GM12878 (cell line): ENCODE results near the gene CDC14A. TPM values are rescaled to one million over a fixed set of nuclear protein-coding genes. Genes with fewer than 3 reads are reported as not detected.

Source experiments
- ATAC-seq: fragments of 200-7000 bp; cut with Tn5 transposase; 3 replicates; pipeline ENCODE4 v1.9.1; 2020; ENCODE audit warnings: mild to moderate bottlenecking, moderate library complexity
- BruUV-seq: library from RNA; stranded (reverse); fragments of 400-500 nt; replicated peaks from 2 replicates; lab custom pipeline; 2021; lab: Mats Ljungman, UMichigan
- CTCF ChIA-PET: fragments of 300-600 bp; sonication (Branson Sonifier 250); formaldehyde crosslinking; extraction: SDS; loops from one replicate; lab custom pipeline; 2021; ENCODE audit warnings: inconsistent platforms; lab: Yijun Ruan, JAX
- POLR2A ChIA-PET: fragments of 350-600 bp; formaldehyde crosslinking; extraction: SDS; loops from one replicate; lab custom pipeline; 2021; ENCODE audit warnings: inconsistent platforms; lab: Charles Lee
- RAD21 ChIA-PET: fragments of 300-600 bp; sonication (Branson Sonifier 250); formaldehyde crosslinking; loops from one replicate; lab custom pipeline; 2023; ENCODE audit warnings: antibody characterized with exemption; ENCODE audit not compliant: unreplicated experiment; lab: Charles Lee
- SMC1A ChIA-PET: fragments of 300-600 bp; sonication (Branson Sonifier 250); formaldehyde crosslinking; loops from one replicate; lab custom pipeline; 2023; ENCODE audit not compliant: unreplicated experiment, uncharacterized antibody; lab: Charles Lee
- DNase-seq: peaks from one replicate; pipeline ENCODE4 v3.0.0-alpha.2; 2011; ENCODE audit warnings: low read depth, low spot score
- FAIRE-seq: peaks from 3 replicates; lab custom pipeline; 2011; peaks lifted over from hg19 to GRCh38; lab: Jason Lieb, UNC
- H2AFZ ChIP-seq: 2 replicates; pipeline ENCODE4 v1.6.0; 2011; ENCODE audit warnings: low read depth, low read length, control low read depth; ENCODE audit not compliant: control insufficient read depth
- H3K27ac ChIP-seq: 2 replicates; pipeline ENCODE4 v1.5.1; 2011; ENCODE audit warnings: control low read depth; ENCODE audit not compliant: control insufficient read depth, insufficient read depth
- H3K27me3 ChIP-seq, 2 experiments: replicated peaks in 1 of 2; 2 replicates each; pipeline versions ENCODE4 v1.6.0 to v1.6.1; 2011; ENCODE audit warnings: low read length in 1 of 2; ENCODE audit not compliant: control insufficient read depth in 2 of 2, insufficient read depth in 2 of 2
- H3K36me3 ChIP-seq, 2 experiments: 2 replicates each; pipeline ENCODE4 v1.5.1; 2011; ENCODE audit warnings: low read length in 1 of 2; ENCODE audit not compliant: control insufficient read depth in 2 of 2, insufficient read depth in 2 of 2
- H3K4me1 ChIP-seq: 2 replicates; pipeline ENCODE4 v1.6.1; 2011; ENCODE audit warnings: mild to moderate bottlenecking, low read length, moderate library complexity, mixed read lengths; ENCODE audit not compliant: control insufficient read depth, insufficient read depth
- H3K4me2 ChIP-seq: 2 replicates; pipeline ENCODE4 v1.6.0; 2011; ENCODE audit warnings: control low read depth; ENCODE audit not compliant: control insufficient read depth, insufficient read depth
- H3K4me3 ChIP-seq: fragments of 200-600 bp; sonication (generic); 2 replicates; pipeline ENCODE4 v1.5.1; 2016
- H3K79me2 ChIP-seq: 2 replicates; pipeline ENCODE4 v1.6.0; 2011; ENCODE audit warnings: low read length; ENCODE audit not compliant: control insufficient read depth, insufficient read depth
- H3K9ac ChIP-seq: 2 replicates; pipeline ENCODE4 v1.8.0; 2011; ENCODE audit warnings: low read length, control low read depth, mixed read lengths; ENCODE audit not compliant: control insufficient read depth, insufficient read depth
- H3K9me3 ChIP-seq: replicated peaks from 3 replicates; pipeline ENCODE4 v1.5.1; 2011; ENCODE audit warnings: mild to moderate bottlenecking, low read length; ENCODE audit not compliant: control insufficient read depth, insufficient read depth
- H4K20me1 ChIP-seq: 2 replicates; pipeline ENCODE4 v1.6.0; 2011; ENCODE audit not compliant: control insufficient read depth, insufficient read depth
- CEBPB ChIP-seq, 2 experiments: fragments of 150-350 bp in 1 of 2; IDR thresholded peaks; 2 replicates each; pipeline ENCODE4 v1.6.1; 2012 to 2014; ENCODE audit warnings: low read depth in 2 of 2, low read length in 2 of 2, borderline replicate concordance in 1 of 2, inconsistent platforms in 1 of 2
- CREM ChIP-seq: IDR thresholded peaks from 2 replicates; pipeline ENCODE4 v1.6.1; 2014; ENCODE audit warnings: antibody characterized with exemption, low read depth
- DPF2 ChIP-seq: fragments of 450-650 bp; IDR thresholded peaks from 2 replicates; pipeline ENCODE4 v1.6.1; 2017; ENCODE audit warnings: mild to moderate bottlenecking
- EGR1 ChIP-seq, 2 experiments: IDR thresholded peaks; 1 replicate in 1 of 2; 2 replicates in 1 of 2; pipeline ENCODE4 v1.6.1; 2011 to 2012; ENCODE audit warnings: low read depth in 2 of 2, low read length in 2 of 2, borderline replicate concordance in 1 of 2, mild to moderate bottlenecking in 1 of 2, moderate library complexity in 1 of 2
- IKZF2 ChIP-seq, 2 experiments: fragments of 450-650 bp; IDR thresholded peaks; 2 replicates each; pipeline ENCODE4 v1.6.1; 2017; ENCODE audit warnings: mild to moderate bottlenecking in 2 of 2, moderate library complexity in 2 of 2
- IRF4 ChIP-seq: IDR thresholded peaks from 2 replicates; pipeline ENCODE4 v1.6.1; 2011; ENCODE audit warnings: low read depth, low read length
- JUND ChIP-seq: IDR thresholded peaks from 2 replicates; pipeline ENCODE4 v1.6.1; 2012; ENCODE audit warnings: low read depth, mild to moderate bottlenecking, low read length, improper control_type of control experiment, moderate library complexity
- KAT2A ChIP-seq: conservative IDR thresholded peaks from 2 replicates; pipeline ENCODE4 v1.6.1; 2011; ENCODE audit warnings: low read depth, low read length; ENCODE audit not compliant: control insufficient read depth
- POLR2A ChIP-seq: IDR thresholded peaks from 2 replicates; pipeline ENCODE4 v1.6.1; 2011; ENCODE audit warnings: low read depth, mild to moderate bottlenecking, low read length
- RBBP5 ChIP-seq: fragments of 200-600 bp; sonication (generic); conservative IDR thresholded peaks from 2 replicates; pipeline ENCODE4 v1.6.1; 2016
- SP1 ChIP-seq: IDR thresholded peaks from one replicate; pipeline ENCODE4 v1.6.1; 2011; ENCODE audit warnings: low read depth, low read length
- ZNF217 ChIP-seq: fragments of 450-650 bp; IDR thresholded peaks from 2 replicates; pipeline ENCODE4 v1.6.1; 2017; ENCODE audit warnings: antibody characterized with exemption, mild to moderate bottlenecking
- WGBS: methylation state at CpG from one replicate; pipeline ENCODE4 v1.1.6; 2016; ENCODE audit warnings: low lambda C conversion rate; ENCODE audit not compliant: insufficient replicate concordance, insufficient coverage; ENCODE audit errors: missing lambda C conversion rate; 5-methylcytosine and 5-hydroxymethylcytosine counted together
- in situ Hi-C: fragments of 300-500 bp; cut with MboI; formaldehyde crosslinking; loops from 9 replicates; pipeline ENCODE4 v1.14.3; 2018; ENCODE audit warnings: mixed read lengths
- intact Hi-C: fragments of 100-400 bp; cut with micrococcal nuclease; formaldehyde crosslinking; loops from one replicate; pipeline ENCODE4 v1.14.2; 2022; ENCODE audit not compliant: unreplicated experiment
- polyA plus RNA-seq, 11 experiments: library from polyadenylated mRNA; depleted of rRNA in 4 of 11; unstranded in 6 of 11; stranded (reverse) in 5 of 11; fragments of >200 nt; fragmentation: Nextera tagmentation in 4 of 11; fragmentation: Illumina TruSeq in 1 of 11; extraction: Ambion mirVana in 4 of 11; extraction: Trizol in 1 of 11; gene quantifications; 1 replicate in 1 of 11; 2 replicates in 10 of 11; pipeline versions ENCODE4 v1.2.1 to v1.2.3, GENCODE V29; 2011 to 2016; ENCODE audit warnings: inconsistent platforms in 2 of 11, missing spikeins in 2 of 11, low read depth in 1 of 11
- total RNA-seq, 4 experiments: library from RNA; depleted of rRNA in 3 of 4; stranded (reverse); fragments of >200 nt in 3 of 4; fragmentation: Illumina TruSeq in 1 of 4; extraction: Trizol in 1 of 4; gene quantifications; 2 replicates each; pipeline versions ENCODE4 v1.2.1 to v1.2.3, GENCODE V29; 2013 to 2021
- TF ChIP-seq, protein P1 (sequence below): IDR thresholded peaks from 2 replicates; pipeline ENCODE4 v1.6.1; 2011; ENCODE audit warnings: low read depth, mild to moderate bottlenecking, low read length, moderate library complexity, borderline replicate concordance; ENCODE audit errors: extremely low read depth
- TF ChIP-seq, protein P2 (sequence below): fragments of 150-350 bp; IDR thresholded peaks from 2 replicates; pipeline ENCODE4 v1.6.1; 2014; ENCODE audit warnings: mild to moderate bottlenecking, low read depth, low read length

The CDC14A gene
- total and polyA plus RNA-seq, 10 of the 15 experiments (the other 5 are each of a cell fraction or from before 2014, with no cell fraction given), result 1.5 to 7.1 (median 5.5) TPM

DNA sequence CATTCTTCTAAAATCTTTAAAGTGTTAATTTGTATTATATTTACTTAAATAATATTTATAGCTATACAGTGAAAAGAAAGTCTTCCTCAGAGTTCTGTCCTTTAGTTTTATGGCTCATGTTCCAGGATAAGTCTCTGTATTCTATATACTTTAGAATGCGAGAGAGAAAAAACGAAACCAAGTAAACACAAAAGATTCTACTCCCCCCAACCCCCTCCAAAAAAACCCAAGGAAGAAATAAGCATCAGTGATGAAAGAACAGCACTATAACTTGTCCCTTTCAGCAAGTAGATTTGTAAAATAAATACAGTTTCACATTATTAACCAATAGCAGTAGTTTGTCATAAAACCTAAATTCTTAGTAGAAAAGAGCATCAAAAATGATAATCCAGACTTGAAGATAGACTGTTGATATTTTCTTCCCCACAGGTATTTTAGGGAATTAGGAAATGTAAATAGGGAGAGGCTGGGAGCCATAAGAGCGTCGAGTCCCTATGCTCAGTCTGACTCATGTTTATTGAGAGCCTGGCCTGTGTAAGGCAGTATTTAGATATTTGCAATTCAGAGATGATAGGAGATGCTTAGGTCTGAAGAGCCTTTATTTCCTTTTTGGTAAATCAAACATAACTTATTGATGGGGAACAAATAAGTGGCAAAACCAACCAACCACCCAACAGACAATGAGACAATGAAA, 35.5 kb downstream of the CDC14A start:
- SMC1A ChIA-PET, result interaction anchor here (0.8 to 3.9 kb wide), 9 partner anchors 9 to 71 kb away, joined by 3 to 14 read pairs (median 4); partner anchors contain the start of gene CDC14A
- Histone ChIP-seq H3K9ac (no peak overlapping the region), H3K4me3 (no peak overlapping the region)
- TF ChIP-seq RBBP5, result no peak
- TF ChIP-seq SP1, result no peak
- TF ChIP-seq, all 136 proteins: peak for 0
- H3K4me1 ChIP-seq, result peaks cover 23% of the 10 kb centered on the region
- H3K9me3 ChIP-seq, result no peaks in the 10 kb centered on the region
- no peaks in the 10 kb centered on the region for H4K20me1 ChIP-seq
- peak; percentile 73 for FAIRE-seq
- ChIA-PET CTCF (interaction anchor here (0.7 to 2.0 kb wide), 4 partner anchors 32 to 71 kb away, joined by 3 to 10 read pairs (median 3); no protein-coding TSS in a partner anchor), RAD21 (interaction anchor here (0.9 to 1.1 kb wide), 3 partner anchors 24 to 29 kb away, joined by 3 to 6 read pairs (median 3); no protein-coding TSS in a partner anchor), POLR2A (interaction anchor here (0.6 to 1.3 kb wide), 2 partner anchors 14 to 28 kb away, joined by 3 to 4 read pairs; no protein-coding TSS in a partner anchor)
- H3K27me3 ChIP-seq, result no peaks in the 10 kb centered on the region
- BruUV-seq, result no TSS peak
- peak overlapping the region; percentile 85 for H3K4me2 ChIP-seq
- intact Hi-C loops, result no loop called here
- 82% methylated on average over 4 of the region's 4 CpGs for WGBS
- no peak overlapping the region for H2AFZ ChIP-seq
- DNase-seq, result no peak
- ATAC-seq, result peak; percentile 35
- no peaks in the 10 kb centered on the region for H3K79me2 ChIP-seq
- in situ Hi-C loops, result no loop called here
- H3K27ac ChIP-seq, result peak overlapping the region; percentile 24
- peaks cover 0 to 3% of the 10 kb centered on the region in 2 experiments; a peak in 2 of 4 replicates for H3K36me3 ChIP-seq

DNA sequence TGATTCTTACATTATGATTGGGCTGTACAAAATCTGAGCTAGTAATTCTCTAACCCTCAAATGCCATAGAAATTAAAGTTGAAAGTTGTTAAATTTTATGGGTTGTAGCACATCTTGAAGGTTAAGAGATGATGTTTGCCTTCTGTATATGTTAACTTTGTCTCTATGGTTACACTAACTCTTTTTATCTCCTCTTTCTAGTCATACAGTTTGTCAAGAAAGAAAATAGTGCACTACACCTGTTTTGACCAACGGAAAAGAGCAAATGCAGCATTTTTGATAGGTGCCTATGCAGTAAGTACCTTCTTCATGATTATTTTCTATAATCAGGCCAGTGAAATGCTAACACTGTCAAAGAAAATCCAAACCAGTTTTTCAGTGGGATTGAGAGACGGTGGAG, 38.2 kb downstream of the CDC14A start:
- Histone ChIP-seq H4K20me1 (no peaks in the 10 kb centered on the region), H3K27me3 (no peaks in the 10 kb centered on the region), H3K4me3 (no peak overlapping the region), H3K36me3 (peaks cover 0 to 3% of the 10 kb centered on the region in 2 experiments; a peak in 2 of 4 replicates), H3K4me1 (peaks cover 22% of the 10 kb centered on the region), H3K79me2 (no peaks in the 10 kb centered on the region), H3K9ac (no peak overlapping the region), H3K9me3 (no peaks in the 10 kb centered on the region), H2AFZ (no peak overlapping the region), H3K27ac (no peak overlapping the region), H3K4me2 (no peak overlapping the region)
- ChIA-PET SMC1A (interaction anchor here (1.4 to 1.8 kb wide), 2 partner anchors 10 to 38 kb away, joined by 7 to 8 read pairs; partner anchors contain the start of gene CDC14A), POLR2A (no interaction called here), RAD21 (no interaction called here), CTCF (interaction anchor here (0.9 to 1.6 kb wide), 6 partner anchors 11 to 140 kb away, joined by 3 to 7 read pairs (median 4); partner anchors contain the start of gene CDC14A)
- WGBS, result 92% methylated on average over 2 of the region's 2 CpGs
- BruUV-seq, result no TSS peak
- ATAC-seq (no peak), FAIRE-seq (no peak), DNase-seq (no peak)
- in situ Hi-C loops, result no loop called here
- intact Hi-C loops, result no loop called here
- TF ChIP-seq CREM (no peak), IRF4 (no peak), POLR2A (no peak), JUND (no peak), EGR1 (IDR thresholded peaks at IDR 0.05; ENCODE audit: borderline replicate concordance in 1 of 2, low read depth in 2 of 2, low read length in 2 of 2) (no peak), DPF2 (no peak), CEBPB (IDR thresholded peaks at IDR 0.05; ENCODE audit: borderline replicate concordance in 1 of 2, low read depth in 2 of 2, low read length in 2 of 2) (no peak), KAT2A (no peak), IKZF2 (IDR thresholded peaks at IDR 0.05) (no peak), ZNF217 (no peak)
- TF ChIP-seq, protein P1, sequence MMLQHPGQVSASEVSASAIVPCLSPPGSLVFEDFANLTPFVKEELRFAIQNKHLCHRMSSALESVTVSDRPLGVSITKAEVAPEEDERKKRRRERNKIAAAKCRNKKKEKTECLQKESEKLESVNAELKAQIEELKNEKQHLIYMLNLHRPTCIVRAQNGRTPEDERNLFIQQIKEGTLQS, result no peak
- TF ChIP-seq, protein P2, sequence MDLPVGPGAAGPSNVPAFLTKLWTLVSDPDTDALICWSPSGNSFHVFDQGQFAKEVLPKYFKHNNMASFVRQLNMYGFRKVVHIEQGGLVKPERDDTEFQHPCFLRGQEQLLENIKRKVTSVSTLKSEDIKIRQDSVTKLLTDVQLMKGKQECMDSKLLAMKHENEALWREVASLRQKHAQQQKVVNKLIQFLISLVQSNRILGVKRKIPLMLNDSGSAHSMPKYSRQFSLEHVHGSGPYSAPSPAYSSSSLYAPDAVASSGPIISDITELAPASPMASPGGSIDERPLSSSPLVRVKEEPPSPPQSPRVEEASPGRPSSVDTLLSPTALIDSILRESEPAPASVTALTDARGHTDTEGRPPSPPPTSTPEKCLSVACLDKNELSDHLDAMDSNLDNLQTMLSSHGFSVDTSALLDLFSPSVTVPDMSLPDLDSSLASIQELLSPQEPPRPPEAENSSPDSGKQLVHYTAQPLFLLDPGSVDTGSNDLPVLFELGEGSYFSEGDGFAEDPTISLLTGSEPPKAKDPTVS, result no peak
